HEK293 (cell line): ENCODE data around the gene NMNAT2.
"Not testable (repeated sequence)": the region's sequence is repeated elsewhere in the genome, so short reads cannot be mapped to it uniquely, and the experiment has no call there.

Experiments
- CTCF ChIA-PET: fragments of 350-600 bp; formaldehyde crosslinking; extraction: SDS; loops from one replicate; lab custom pipeline; 2021; ENCODE audit warnings: antibody characterized with exemption; lab: Yijun Ruan, JAX
- POLR2A ChIA-PET: fragments of 300-600 bp; formaldehyde crosslinking; extraction: SDS; loops from one replicate; lab custom pipeline; 2020; ENCODE audit warnings: antibody characterized with exemption, inconsistent platforms; lab: Yijun Ruan, JAX
- H3K27ac ChIP-seq: fragments of 200-500 bp; sonication (Bioruptor generic); 2 replicates; pipeline ENCODE4 v1.5.1; 2014; ENCODE audit warnings: low read depth, low read length, control low read depth, inconsistent platforms; ENCODE audit errors: extremely low read depth
- H3K36me3 ChIP-seq, 2 experiments: fragments of 200-500 bp in 1 of 2; sonication (Bioruptor generic) in 1 of 2; 1 replicate in 1 of 2; 2 replicates in 1 of 2; pipeline ENCODE4 v1.5.1; 2014 to 2017; ENCODE audit warnings: inconsistent platforms in 2 of 2, low read length in 2 of 2; ENCODE audit not compliant: control insufficient read depth in 2 of 2, insufficient read depth in 1 of 2
- H3K4me1 ChIP-seq: fragments of 200-500 bp; sonication (Bioruptor generic); 2 replicates; pipeline ENCODE4 v1.5.1; 2014; ENCODE audit warnings: mild to moderate bottlenecking, low read length, inconsistent platforms; ENCODE audit not compliant: control insufficient read depth, insufficient read depth
- H3K4me3 ChIP-seq: 2 replicates; pipeline ENCODE4 v1.5.1; 2011; ENCODE audit warnings: low read depth, mild to moderate bottlenecking, control low read depth, low read length, moderate library complexity
- H3K9me3 ChIP-seq: fragments of 200-500 bp; sonication (Bioruptor generic); 2 replicates; pipeline ENCODE4 v1.5.1; 2014; ENCODE audit warnings: low read depth, low read length, inconsistent platforms; ENCODE audit not compliant: control insufficient read depth, insufficient read depth
- KLF8 ChIP-seq: fragments of 450-650 bp; formaldehyde crosslinking; IDR thresholded peaks from 2 replicates; pipeline ENCODE4 v1.5.1; 2016; ENCODE audit warnings: missing biosample characterization, missing genetic modification characterization
- REPIN1 ChIP-seq: fragments of 450-650 bp; formaldehyde crosslinking; IDR thresholded peaks from 2 replicates; pipeline ENCODE4 v1.5.1; 2017; ENCODE audit warnings: missing biosample characterization, missing genetic modification characterization, low read depth
- SALL2 ChIP-seq: fragments of 450-650 bp; formaldehyde crosslinking; IDR thresholded peaks from 2 replicates; pipeline ENCODE4 v1.5.0; 2017; ENCODE audit warnings: missing biosample characterization, mild to moderate bottlenecking, missing genetic modification characterization, borderline replicate concordance
- TRIM28 ChIP-seq: IDR thresholded peaks from 2 replicates; pipeline ENCODE4 v1.6.1; 2011; ENCODE audit warnings: low read length, control low read depth, borderline replicate concordance
- ZFP37 ChIP-seq: fragments of 450-650 bp; formaldehyde crosslinking; IDR thresholded peaks from 2 replicates; pipeline ENCODE4 v1.5.1; 2016; ENCODE audit warnings: missing biosample characterization, missing genetic modification characterization
- ZFP69B ChIP-seq: fragments of 450-650 bp; formaldehyde crosslinking; IDR thresholded peaks from 2 replicates; pipeline ENCODE4 v1.5.1; 2016; ENCODE audit warnings: missing biosample characterization, missing genetic modification characterization
- ZNF146 ChIP-seq: fragments of 450-650 bp; formaldehyde crosslinking; IDR thresholded peaks from 2 replicates; pipeline ENCODE4 v1.5.1; 2016; ENCODE audit warnings: missing biosample characterization, missing genetic modification characterization
- ZNF16 ChIP-seq: fragments of 450-650 bp; formaldehyde crosslinking; IDR thresholded peaks from 2 replicates; pipeline ENCODE4 v1.5.1; 2016; ENCODE audit warnings: low read depth, missing biosample characterization, missing genetic modification characterization
- ZNF416 ChIP-seq: fragments of 450-650 bp; formaldehyde crosslinking; IDR thresholded peaks from 2 replicates; pipeline ENCODE4 v1.5.1; 2016; ENCODE audit warnings: missing biosample characterization, missing genetic modification characterization
- ZNF423 ChIP-seq: fragments of 450-650 bp; formaldehyde crosslinking; IDR thresholded peaks from 2 replicates; pipeline ENCODE4 v1.5.1; 2016; ENCODE audit warnings: missing biosample characterization, missing genetic modification characterization
- ZNF677 ChIP-seq: fragments of 450-650 bp; IDR thresholded peaks from 2 replicates; pipeline ENCODE4 v1.5.0; 2018; ENCODE audit warnings: missing biosample characterization, mild to moderate bottlenecking, missing genetic modification characterization, moderate library complexity
- ZNF776 ChIP-seq: fragments of 450-650 bp; formaldehyde crosslinking; IDR thresholded peaks from 2 replicates; pipeline ENCODE4 v1.5.0; 2017; ENCODE audit warnings: missing biosample characterization, missing genetic modification characterization, borderline replicate concordance
- ZNF777 ChIP-seq: fragments of 450-650 bp; formaldehyde crosslinking; IDR thresholded peaks from 2 replicates; pipeline ENCODE4 v1.5.1; 2017; ENCODE audit warnings: missing biosample characterization, missing genetic modification characterization, borderline replicate concordance
- ZNF830 ChIP-seq: fragments of 450-650 bp; IDR thresholded peaks from 2 replicates; pipeline ENCODE4 v1.5.0; 2018; ENCODE audit warnings: missing biosample characterization, missing genetic modification characterization, low read depth, mild to moderate bottlenecking, moderate library complexity
- TF ChIP-seq, protein P1 (sequence below): fragments of 450-650 bp; formaldehyde crosslinking; IDR thresholded peaks from 2 replicates; pipeline ENCODE4 v1.5.1; 2016; ENCODE audit warnings: missing biosample characterization, missing genetic modification characterization, borderline replicate concordance
- TF ChIP-seq, protein P2 (sequence below): fragments of 450-650 bp; formaldehyde crosslinking; IDR thresholded peaks from 2 replicates; pipeline ENCODE4 v1.5.1; 2016; ENCODE audit warnings: missing biosample characterization, missing genetic modification characterization
- TF ChIP-seq, protein P3 (sequence below): fragments of 450-650 bp; formaldehyde crosslinking; IDR thresholded peaks from 2 replicates; pipeline ENCODE4 v1.5.1; 2016; ENCODE audit warnings: missing biosample characterization, missing genetic modification characterization
- TF ChIP-seq, protein P4 (sequence below): fragments of 450-650 bp; formaldehyde crosslinking; IDR thresholded peaks from 2 replicates; pipeline ENCODE4 v1.5.1; 2016; ENCODE audit warnings: missing biosample characterization, missing genetic modification characterization, low read depth
- TF ChIP-seq, protein P5 (sequence below): fragments of 450-650 bp; formaldehyde crosslinking; IDR thresholded peaks from 2 replicates; pipeline ENCODE4 v1.5.1; 2017; ENCODE audit warnings: missing biosample characterization, missing genetic modification characterization

NMNAT2 gene

DNA sequence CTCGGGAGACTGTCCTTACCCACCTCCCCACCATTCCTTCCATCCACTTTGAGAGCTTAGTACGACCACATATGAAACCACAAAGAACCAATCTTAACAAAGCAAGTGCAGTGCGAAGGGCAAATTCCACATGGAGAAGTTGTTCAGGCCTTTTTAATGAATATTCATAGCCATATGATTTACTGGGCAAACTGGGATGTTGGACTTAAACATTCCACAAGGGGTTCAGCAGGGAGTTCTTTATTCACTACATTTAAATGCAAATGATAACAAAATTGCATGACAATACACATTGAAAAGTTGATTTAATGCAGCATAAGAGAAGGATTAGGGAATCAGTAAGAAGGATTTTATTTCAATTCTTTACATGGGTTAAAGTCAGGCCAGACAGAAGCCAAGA lies 14.7 kb downstream of the NMNAT2 start (continued):
- TF ChIP-seq, protein P1, sequence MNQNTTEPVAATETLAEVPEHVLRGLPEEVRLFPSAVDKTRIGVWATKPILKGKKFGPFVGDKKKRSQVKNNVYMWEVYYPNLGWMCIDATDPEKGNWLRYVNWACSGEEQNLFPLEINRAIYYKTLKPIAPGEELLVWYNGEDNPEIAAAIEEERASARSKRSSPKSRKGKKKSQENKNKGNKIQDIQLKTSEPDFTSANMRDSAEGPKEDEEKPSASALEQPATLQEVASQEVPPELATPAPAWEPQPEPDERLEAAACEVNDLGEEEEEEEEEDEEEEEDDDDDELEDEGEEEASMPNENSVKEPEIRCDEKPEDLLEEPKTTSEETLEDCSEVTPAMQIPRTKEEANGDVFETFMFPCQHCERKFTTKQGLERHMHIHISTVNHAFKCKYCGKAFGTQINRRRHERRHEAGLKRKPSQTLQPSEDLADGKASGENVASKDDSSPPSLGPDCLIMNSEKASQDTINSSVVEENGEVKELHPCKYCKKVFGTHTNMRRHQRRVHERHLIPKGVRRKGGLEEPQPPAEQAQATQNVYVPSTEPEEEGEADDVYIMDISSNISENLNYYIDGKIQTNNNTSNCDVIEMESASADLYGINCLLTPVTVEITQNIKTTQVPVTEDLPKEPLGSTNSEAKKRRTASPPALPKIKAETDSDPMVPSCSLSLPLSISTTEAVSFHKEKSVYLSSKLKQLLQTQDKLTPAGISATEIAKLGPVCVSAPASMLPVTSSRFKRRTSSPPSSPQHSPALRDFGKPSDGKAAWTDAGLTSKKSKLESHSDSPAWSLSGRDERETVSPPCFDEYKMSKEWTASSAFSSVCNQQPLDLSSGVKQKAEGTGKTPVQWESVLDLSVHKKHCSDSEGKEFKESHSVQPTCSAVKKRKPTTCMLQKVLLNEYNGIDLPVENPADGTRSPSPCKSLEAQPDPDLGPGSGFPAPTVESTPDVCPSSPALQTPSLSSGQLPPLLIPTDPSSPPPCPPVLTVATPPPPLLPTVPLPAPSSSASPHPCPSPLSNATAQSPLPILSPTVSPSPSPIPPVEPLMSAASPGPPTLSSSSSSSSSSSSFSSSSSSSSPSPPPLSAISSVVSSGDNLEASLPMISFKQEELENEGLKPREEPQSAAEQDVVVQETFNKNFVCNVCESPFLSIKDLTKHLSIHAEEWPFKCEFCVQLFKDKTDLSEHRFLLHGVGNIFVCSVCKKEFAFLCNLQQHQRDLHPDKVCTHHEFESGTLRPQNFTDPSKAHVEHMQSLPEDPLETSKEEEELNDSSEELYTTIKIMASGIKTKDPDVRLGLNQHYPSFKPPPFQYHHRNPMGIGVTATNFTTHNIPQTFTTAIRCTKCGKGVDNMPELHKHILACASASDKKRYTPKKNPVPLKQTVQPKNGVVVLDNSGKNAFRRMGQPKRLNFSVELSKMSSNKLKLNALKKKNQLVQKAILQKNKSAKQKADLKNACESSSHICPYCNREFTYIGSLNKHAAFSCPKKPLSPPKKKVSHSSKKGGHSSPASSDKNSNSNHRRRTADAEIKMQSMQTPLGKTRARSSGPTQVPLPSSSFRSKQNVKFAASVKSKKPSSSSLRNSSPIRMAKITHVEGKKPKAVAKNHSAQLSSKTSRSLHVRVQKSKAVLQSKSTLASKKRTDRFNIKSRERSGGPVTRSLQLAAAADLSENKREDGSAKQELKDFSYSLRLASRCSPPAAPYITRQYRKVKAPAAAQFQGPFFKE (tag by site-specific recombination): no peak
- no peak for TF ChIP-seq ZNF423 (tag by site-specific recombination)
- TF ChIP-seq, protein P2, sequence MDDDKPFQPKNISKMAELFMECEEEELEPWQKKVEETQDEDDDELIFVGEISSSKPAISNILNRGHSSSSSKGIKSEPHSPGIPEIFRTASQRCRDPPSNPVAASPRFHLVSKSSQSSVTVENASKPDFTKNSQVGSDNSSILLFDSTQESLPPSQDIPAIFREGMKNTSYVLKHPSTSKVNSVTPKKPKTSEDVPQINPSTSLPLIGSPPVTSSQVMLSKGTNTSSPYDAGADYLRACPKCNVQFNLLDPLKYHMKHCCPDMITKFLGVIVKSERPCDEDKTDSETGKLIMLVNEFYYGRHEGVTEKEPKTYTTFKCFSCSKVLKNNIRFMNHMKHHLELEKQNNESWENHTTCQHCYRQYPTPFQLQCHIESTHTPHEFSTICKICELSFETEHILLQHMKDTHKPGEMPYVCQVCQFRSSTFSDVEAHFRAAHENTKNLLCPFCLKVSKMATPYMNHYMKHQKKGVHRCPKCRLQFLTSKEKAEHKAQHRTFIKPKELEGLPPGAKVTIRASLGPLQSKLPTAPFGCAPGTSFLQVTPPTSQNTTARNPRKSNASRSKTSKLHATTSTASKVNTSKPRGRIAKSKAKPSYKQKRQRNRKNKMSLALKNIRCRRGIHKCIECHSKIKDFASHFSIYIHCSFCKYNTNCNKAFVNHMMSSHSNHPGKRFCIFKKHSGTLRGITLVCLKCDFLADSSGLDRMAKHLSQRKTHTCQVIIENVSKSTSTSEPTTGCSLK (tag by site-specific recombination): no peak
- TF ChIP-seq KLF8 (tag by site-specific recombination): no peak
- no peak for TF ChIP-seq ZNF830 (tag by site-specific recombination)
- no peak for TF ChIP-seq ZNF677 (tag by site-specific recombination)
- TF ChIP-seq REPIN1: no peak
- no peak for TF ChIP-seq SALL2

DNA sequence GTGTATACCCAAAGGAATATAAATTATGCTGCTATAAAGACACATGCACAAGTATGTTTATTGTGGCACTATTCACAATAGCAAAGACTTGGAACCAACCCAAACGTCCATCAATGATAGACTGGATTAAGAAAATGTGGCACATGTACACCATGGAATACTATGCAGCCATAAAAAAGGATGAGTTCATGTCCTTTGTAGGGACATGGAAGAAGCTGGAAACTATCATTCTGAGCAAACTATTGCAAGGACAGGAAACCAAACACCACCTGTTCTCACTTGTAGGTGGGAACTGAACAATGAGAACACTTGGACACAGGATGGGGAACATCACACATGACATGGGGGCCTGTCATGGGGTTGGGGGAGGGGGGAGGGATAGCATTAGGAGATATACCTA lies 16.6 kb downstream of the NMNAT2 start:
- H3K4me3 ChIP-seq, H3K36me3 ChIP-seq, POLR2A ChIA-PET, H3K4me1 ChIP-seq, H3K9me3 ChIP-seq, H3K27ac ChIP-seq, CTCF ChIA-PET: not testable (repeated sequence)
- peak; percentile 94 for TF ChIP-seq ZNF146 (tag by site-specific recombination)
- TF ChIP-seq, protein P3, sequence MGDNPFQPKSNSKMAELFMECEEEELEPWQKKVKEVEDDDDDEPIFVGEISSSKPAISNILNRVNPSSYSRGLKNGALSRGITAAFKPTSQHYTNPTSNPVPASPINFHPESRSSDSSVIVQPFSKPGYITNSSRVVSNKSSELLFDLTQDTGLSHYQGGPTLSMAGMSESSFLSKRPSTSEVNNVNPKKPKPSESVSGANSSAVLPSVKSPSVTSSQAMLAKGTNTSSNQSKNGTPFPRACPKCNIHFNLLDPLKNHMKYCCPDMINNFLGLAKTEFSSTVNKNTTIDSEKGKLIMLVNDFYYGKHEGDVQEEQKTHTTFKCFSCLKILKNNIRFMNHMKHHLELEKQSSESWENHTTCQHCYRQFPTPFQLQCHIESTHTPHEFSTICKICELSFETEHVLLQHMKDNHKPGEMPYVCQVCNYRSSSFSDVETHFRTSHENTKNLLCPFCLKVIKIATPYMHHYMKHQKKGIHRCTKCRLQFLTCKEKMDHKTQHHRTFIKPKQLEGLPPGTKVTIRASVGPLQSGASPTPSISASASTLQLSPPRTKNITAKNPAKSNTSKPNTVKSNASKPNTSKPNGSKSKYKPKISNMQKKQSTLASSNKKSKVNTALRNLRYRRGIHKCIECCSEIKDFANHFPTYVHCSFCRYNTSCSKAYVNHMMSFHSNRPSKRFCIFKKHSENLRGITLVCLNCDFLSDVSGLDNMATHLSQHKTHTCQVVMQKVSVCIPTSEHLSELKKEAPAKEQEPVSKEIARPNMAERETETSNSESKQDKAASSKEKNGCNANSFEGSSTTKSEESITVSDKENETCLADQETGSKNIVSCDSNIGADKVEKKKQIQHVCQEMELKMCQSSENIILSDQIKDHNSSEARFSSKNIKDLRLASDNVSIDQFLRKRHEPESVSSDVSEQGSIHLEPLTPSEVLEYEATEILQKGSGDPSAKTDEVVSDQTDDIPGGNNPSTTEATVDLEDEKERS (tag by site-specific recombination): 0 out of 2 replicates have a peak, but pooled peaks have one; percentile 47

DNA sequence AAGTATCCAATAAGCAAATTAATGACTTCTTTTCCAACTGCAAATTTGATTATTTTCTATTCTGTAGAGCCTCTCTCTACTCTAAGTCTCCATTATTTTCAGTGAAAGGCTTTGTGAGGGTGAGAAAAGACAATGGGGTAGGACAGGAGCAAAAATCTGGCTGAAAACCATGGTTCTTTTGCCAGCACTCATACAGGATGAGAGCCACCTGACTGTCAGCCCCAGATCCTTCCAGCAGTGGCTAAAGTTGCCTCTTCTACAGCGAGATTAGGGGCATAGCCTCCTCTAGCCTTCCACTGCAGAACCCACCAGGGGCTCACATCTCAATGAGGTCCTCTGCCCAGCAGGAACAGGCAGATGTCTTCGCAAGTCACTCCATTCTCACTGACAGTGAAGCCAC lies 23.7 kb downstream of the NMNAT2 start:
- Histone ChIP-seq H3K36me3 (no peaks in the 10 kb centered on the region), H3K9me3 (no peaks in the 10 kb centered on the region), H3K4me3 (no peak overlapping the region), H3K4me1 (no peaks in the 10 kb centered on the region), H3K27ac (no peak overlapping the region)
- CTCF ChIA-PET: interaction anchor here (0.6 kb wide), 1 partner anchor 88 kb away, joined by 5 read pairs; no protein-coding TSS in a partner anchor
- POLR2A ChIA-PET: no interaction called here
- TF ChIP-seq ZFP37 (tag by site-specific recombination) (no peak), ZFP69B (tag by site-specific recombination) (no peak), TRIM28 (no peak), ZNF777 (tag by site-specific recombination) (no peak), ZNF776 (tag by site-specific recombination) (no peak), ZNF16 (tag by site-specific recombination) (no peak), ZNF416 (tag by site-specific recombination) (no peak)
- TF ChIP-seq, protein P4, sequence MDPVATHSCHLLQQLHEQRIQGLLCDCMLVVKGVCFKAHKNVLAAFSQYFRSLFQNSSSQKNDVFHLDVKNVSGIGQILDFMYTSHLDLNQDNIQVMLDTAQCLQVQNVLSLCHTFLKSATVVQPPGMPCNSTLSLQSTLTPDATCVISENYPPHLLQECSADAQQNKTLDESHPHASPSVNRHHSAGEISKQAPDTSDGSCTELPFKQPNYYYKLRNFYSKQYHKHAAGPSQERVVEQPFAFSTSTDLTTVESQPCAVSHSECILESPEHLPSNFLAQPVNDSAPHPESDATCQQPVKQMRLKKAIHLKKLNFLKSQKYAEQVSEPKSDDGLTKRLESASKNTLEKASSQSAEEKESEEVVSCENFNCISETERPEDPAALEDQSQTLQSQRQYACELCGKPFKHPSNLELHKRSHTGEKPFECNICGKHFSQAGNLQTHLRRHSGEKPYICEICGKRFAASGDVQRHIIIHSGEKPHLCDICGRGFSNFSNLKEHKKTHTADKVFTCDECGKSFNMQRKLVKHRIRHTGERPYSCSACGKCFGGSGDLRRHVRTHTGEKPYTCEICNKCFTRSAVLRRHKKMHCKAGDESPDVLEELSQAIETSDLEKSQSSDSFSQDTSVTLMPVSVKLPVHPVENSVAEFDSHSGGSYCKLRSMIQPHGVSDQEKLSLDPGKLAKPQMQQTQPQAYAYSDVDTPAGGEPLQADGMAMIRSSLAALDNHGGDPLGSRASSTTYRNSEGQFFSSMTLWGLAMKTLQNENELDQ (tag by site-specific recombination): no peak
- TF ChIP-seq, protein P5, sequence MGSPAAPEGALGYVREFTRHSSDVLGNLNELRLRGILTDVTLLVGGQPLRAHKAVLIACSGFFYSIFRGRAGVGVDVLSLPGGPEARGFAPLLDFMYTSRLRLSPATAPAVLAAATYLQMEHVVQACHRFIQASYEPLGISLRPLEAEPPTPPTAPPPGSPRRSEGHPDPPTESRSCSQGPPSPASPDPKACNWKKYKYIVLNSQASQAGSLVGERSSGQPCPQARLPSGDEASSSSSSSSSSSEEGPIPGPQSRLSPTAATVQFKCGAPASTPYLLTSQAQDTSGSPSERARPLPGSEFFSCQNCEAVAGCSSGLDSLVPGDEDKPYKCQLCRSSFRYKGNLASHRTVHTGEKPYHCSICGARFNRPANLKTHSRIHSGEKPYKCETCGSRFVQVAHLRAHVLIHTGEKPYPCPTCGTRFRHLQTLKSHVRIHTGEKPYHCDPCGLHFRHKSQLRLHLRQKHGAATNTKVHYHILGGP (tag by site-specific recombination): no peak
